Kidney (tissue), 14 donors: ENCODE data around the gene DPP3. TPM values are rescaled to one million over a fixed set of nuclear protein-coding genes. Genes with fewer than 3 reads are reported as not detected.

Experiments
- DNase-seq, 5 donors: peaks; one replicate each; pipeline ENCODE4 v3.0.0-alpha.2; 2013 to 2020
- FAIRE-seq: peaks from 2 replicates; lab custom pipeline; 2012; peaks lifted over from hg19 to GRCh38; lab: Jason Lieb, UNC
- H3K27ac ChIP-seq, 2 donors: one replicate each; pipeline ENCODE4 v1.7.0; 2013; ENCODE audit warnings: low read depth in 2 of 2, low read length in 2 of 2, inconsistent platforms in 1 of 2
- H3K27me3 ChIP-seq: one replicate; pipeline ENCODE4 v1.7.1; 2013; ENCODE audit warnings: low read length, inconsistent platforms; ENCODE audit not compliant: control insufficient read depth, insufficient read depth
- H3K36me3 ChIP-seq, 3 donors: one replicate each; pipeline versions ENCODE4 v1.7.0 to v1.7.1; 2013; ENCODE audit warnings: low read length in 3 of 3, control low read depth in 1 of 3, inconsistent platforms in 1 of 3; ENCODE audit not compliant: insufficient read depth in 3 of 3, control insufficient read depth in 2 of 3
- H3K4me1 ChIP-seq, 3 donors: one replicate each; pipeline versions ENCODE4 v1.7.0 to v1.7.1; 2013; ENCODE audit warnings: low read length in 3 of 3, inconsistent platforms in 1 of 3, low read depth in 1 of 3; ENCODE audit not compliant: control insufficient read depth in 2 of 3, insufficient read depth in 2 of 3
- H3K4me3 ChIP-seq, 3 donors: one replicate each; pipeline versions ENCODE4 v1.7.0 to v1.8.1; 2013; ENCODE audit warnings: low read length in 3 of 3, control low read depth in 1 of 3, inconsistent platforms in 1 of 3
- H3K9ac ChIP-seq, 3 donors: one replicate each; pipeline versions ENCODE4 v1.7.0 to v1.7.1; 2013; ENCODE audit warnings: low read length in 3 of 3, control low read depth in 1 of 3, inconsistent platforms in 1 of 3
- H3K9me3 ChIP-seq, 3 donors: one replicate each; pipeline versions ENCODE4 v1.7.0 to v1.7.1; 2013; ENCODE audit warnings: low read length in 3 of 3, control low read depth in 1 of 3, inconsistent platforms in 1 of 3; ENCODE audit not compliant: control insufficient read depth in 2 of 3, insufficient read depth in 1 of 3
- intact Hi-C: fragments of 100-400 bp; cut with DNase I; formaldehyde crosslinking; loops from one replicate; pipeline ENCODE4 v1.11.1; 2022
- polyA plus RNA-seq: library from polyadenylated mRNA; stranded (reverse); fragments of 350-450 nt; fragmentation: Illumina TruSeq; extraction: RNeasy Lipid Tissue Mini Kit (QIAGEN cat#74804); gene quantifications from one replicate; pipeline ENCODE4 v1.2.3, GENCODE V29; 2014; ENCODE audit warnings: low read depth, low replicate concordance; ENCODE audit not compliant: insufficient read depth
- total RNA-seq: library from RNA; stranded (reverse); fragmentation: NEBNext Ultra II Directional; extraction: Animal tissue kit (Norgen Biotek cat#: 25700); gene quantifications from one replicate; pipeline ENCODE4 v1.2.1, GENCODE V29; 2021
- TF ChIP-seq, protein P1 (sequence below): IDR thresholded peaks from 3 replicates; pipeline ENCODE4 v1.5.1; 2012; ENCODE audit warnings: mild to moderate bottlenecking, moderate library complexity, borderline replicate concordance; ENCODE audit not compliant: insufficient read depth; ENCODE audit errors: extremely low read depth
- donor health status: control.
- donor health status: control.
- donor health status: control.
- donor health status: control.
- donor health status: control.
- donor health status: DM: yes; HTN: yes; CAD: no.
- donor health status: Normal renal cell carcinoma (clear cell type).

DPP3 gene
- total and polyA plus RNA-seq, 2 donors from 2014 or later: 32.9 to 41.7 TPM

DNA sequence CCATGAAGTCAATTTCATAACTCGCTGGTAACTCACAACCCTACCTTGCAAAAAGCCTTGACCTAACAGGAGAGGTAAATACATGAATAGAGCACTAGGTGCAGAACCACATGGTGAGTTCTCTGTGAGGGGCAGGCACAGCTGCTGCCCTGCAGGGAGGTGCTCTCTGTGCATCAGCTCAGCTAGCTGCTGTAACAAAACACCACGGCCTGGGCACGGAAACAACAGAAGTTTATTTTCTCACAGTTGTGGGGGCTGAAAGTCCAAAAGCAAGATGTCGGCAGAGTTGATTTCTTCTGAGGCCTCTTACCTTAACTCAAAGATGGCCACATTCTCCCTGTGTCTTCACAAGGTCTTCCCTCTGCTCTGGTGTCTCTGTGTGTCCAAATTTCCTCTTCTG, 28.6 kb upstream of the DPP3 start:
- intact Hi-C loops: no loop called here
- Histone ChIP-seq H3K27ac (no peak overlapping the region), H3K9me3 (no peaks in the 10 kb centered on the region), H3K9ac (no peak overlapping the region), H3K4me3 (no peak overlapping the region), H3K4me1 (no peaks in the 10 kb centered on the region), H3K36me3 (no peaks in the 10 kb centered on the region), H3K27me3 (no peaks in the 10 kb centered on the region)
- DNase-seq (no peak), FAIRE-seq (no peak)
- TF ChIP-seq, protein P1, sequence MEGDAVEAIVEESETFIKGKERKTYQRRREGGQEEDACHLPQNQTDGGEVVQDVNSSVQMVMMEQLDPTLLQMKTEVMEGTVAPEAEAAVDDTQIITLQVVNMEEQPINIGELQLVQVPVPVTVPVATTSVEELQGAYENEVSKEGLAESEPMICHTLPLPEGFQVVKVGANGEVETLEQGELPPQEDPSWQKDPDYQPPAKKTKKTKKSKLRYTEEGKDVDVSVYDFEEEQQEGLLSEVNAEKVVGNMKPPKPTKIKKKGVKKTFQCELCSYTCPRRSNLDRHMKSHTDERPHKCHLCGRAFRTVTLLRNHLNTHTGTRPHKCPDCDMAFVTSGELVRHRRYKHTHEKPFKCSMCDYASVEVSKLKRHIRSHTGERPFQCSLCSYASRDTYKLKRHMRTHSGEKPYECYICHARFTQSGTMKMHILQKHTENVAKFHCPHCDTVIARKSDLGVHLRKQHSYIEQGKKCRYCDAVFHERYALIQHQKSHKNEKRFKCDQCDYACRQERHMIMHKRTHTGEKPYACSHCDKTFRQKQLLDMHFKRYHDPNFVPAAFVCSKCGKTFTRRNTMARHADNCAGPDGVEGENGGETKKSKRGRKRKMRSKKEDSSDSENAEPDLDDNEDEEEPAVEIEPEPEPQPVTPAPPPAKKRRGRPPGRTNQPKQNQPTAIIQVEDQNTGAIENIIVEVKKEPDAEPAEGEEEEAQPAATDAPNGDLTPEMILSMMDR: no peak

- no peak overlapping the region for H3K27ac ChIP-seq
- no peak overlapping the region for H3K9ac ChIP-seq
- TF ChIP-seq, protein P1: no peak
- no peaks in the 10 kb centered on the region for H3K36me3 ChIP-seq
- intact Hi-C loops: no loop called here
- FAIRE-seq: no peak
- H3K4me3 ChIP-seq: no peak overlapping the region
- DNase-seq: no peak
- H3K27me3 ChIP-seq: no peaks in the 10 kb centered on the region
- H3K4me1 ChIP-seq: no peaks in the 10 kb centered on the region
- no peaks in the 10 kb centered on the region for H3K9me3 ChIP-seq
Observed at GRCh38 chr11:66454247-66454646, 26.0 kb upstream of the DPP3 start.

- DNase-seq (no peak), FAIRE-seq (no peak)
- no peaks in the 10 kb centered on the region for H3K27me3 ChIP-seq
- H3K36me3 ChIP-seq: no peaks in the 10 kb centered on the region
- no peak overlapping the region for H3K9ac ChIP-seq
- no peaks in the 10 kb centered on the region for H3K4me1 ChIP-seq
- TF ChIP-seq, protein P1: no peak
- no peak overlapping the region for H3K27ac ChIP-seq
- intact Hi-C loops: no loop called here
- H3K4me3 ChIP-seq: no peak overlapping the region
- no peaks in the 10 kb centered on the region for H3K9me3 ChIP-seq
Observed at GRCh38 chr11:66454828-66455227, 25.4 kb upstream of the DPP3 start.

GRCh38 chr11:66457826-66458225, 22.4 kb upstream of the DPP3 start:
- no peak overlapping the region for H3K27ac ChIP-seq
- no peak overlapping the region for H3K9ac ChIP-seq
- H3K36me3 ChIP-seq: no peaks in the 10 kb centered on the region
- H3K4me1 ChIP-seq: no peaks in the 10 kb centered on the region
- no peaks in the 10 kb centered on the region for H3K27me3 ChIP-seq
- no peak for FAIRE-seq
- intact Hi-C loops: no loop called here
- peaks cover 0 to 2% (median 0%) of the 10 kb centered on the region in 3 donors for H3K9me3 ChIP-seq
- TF ChIP-seq, protein P1: no peak
- DNase-seq: no peak
- no peak overlapping the region for H3K4me3 ChIP-seq
